Amygdala (tissue), 56 donors: ENCODE results near the gene SMC1B.
"Not testable (repeated sequence)": the region's sequence is repeated elsewhere in the genome, so short reads cannot be mapped to it uniquely, and the experiment has no call there.

ENCODE experiments used
- DNase-seq, 56 donors: peaks; one replicate each; lab custom pipeline; 2025; lab: John Stamatoyannopoulos, UW

The SMC1B gene

DNA sequence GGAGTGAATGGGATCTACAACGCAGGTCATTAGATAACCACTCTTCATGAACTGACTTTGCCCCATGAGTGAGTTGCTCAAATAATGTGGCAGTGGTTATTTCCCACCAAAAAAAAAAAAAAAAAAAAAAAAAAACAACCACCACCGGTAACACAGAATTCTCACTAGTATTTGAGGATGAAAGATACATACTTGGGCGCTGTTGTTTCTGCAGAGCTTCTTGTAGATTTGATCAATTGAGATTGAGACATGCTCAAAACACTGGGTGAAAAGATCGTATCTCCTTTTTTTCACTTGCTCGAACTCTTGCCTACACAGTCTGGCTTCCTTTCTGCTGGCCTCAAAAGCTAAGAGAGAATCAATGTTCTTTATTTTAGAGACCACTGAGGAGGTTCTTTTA, 59.6 kb downstream of the SMC1B start:
- DNase-seq, result no peak

DNA sequence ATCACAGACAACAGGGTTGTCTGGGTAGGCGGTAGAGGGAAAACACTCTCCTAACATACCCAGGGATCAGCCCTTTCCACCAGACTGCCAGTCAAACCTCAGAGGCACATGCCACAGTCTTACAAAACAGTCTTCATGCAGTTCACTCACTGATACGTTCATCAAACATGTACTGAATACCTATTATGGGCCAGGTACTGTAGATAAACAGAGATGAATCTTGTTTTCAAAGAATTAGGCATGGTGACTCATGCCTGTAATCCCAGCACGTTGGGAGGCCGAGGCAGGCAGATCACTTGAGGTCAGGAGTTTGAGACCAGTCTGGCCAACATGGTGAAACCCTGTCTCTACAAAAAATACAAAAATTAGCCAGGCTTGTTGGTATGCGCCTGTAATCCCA, 60.6 kb downstream of the SMC1B start:
- not testable (repeated sequence) for DNase-seq

DNA sequence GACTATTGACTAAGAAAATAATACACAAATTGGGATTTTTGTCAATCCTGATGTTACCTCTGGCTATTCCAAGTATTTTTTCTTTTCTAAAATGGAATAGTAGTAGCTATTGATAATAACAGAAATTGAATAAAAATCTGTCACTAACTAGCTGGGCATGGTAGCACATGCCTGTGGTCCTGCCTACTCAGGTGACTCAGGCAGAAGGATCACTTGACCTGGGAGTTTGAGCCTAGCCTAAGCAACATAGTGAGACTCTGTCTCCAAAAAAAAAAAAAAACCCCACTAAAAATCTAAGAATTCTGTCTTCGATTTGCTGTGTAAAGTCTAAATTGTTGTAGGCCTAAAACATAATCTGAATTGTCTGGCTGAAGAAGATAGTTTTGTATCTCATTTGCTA, 61.4 kb downstream of the SMC1B start:
- DNase-seq, result no peak

DNA sequence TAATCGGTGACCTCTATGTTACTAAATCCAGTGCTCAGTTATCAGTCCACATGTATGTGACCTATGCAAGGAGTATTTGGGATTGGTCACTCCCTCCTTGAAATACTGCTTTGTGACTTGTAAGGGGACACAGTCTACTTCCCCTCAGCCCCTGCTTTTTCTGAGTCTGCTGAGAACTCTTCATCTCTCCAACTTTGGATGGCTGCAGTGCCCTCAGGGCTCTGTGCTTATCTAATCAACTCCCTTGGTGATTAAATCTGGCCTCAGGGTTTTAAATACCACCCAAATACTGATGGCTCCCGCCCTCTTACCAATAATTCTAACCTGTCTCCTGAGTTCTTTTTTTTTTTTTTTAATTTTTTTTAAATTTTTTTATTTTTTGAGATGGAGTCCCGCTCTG, 63.5 kb downstream of the SMC1B start:
- no peak for DNase-seq

DNA sequence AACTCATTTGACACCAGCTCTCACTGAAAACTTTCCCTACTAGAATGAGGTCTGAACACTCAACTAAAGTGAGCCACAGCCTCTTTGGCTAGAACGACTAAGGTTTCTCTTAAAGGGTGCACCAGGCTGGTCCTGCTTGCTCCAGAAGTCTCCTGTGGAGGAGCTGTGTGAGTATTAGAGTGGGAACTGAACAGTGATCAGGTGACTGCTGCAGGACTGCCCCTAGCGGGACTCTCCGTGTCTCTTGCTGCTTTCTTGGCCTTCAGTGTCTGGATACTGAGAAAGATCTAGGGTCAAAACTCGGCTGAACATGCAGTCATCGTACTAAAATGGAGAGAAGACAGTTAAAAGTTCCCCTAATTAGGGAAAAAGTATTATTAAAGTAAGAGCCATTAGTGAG, 69.1 kb downstream of the SMC1B start:
- peak in 2 of 56 donors; percentile 6 to 22 for DNase-seq

DNA sequence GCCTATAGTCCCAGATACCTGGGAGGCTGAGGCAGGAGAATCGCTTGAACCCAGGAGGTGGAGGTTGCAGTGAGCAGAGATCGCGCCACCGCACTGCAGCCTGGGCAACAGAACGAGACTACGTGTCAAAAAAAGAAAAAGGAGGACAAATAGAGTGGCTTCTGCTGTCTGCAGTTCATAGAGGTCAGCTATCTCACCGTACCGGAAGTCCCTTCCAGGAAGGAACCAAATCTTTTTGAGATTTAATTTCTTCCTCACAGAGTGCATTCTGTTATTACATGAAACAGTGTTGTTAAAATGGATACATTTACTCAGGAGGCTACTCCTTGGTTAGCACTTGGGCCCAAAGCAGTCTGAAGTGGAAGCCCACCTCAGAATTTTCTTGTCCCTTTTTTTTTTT, 70.3 kb downstream of the SMC1B start:
- DNase-seq, result no peak

DNA sequence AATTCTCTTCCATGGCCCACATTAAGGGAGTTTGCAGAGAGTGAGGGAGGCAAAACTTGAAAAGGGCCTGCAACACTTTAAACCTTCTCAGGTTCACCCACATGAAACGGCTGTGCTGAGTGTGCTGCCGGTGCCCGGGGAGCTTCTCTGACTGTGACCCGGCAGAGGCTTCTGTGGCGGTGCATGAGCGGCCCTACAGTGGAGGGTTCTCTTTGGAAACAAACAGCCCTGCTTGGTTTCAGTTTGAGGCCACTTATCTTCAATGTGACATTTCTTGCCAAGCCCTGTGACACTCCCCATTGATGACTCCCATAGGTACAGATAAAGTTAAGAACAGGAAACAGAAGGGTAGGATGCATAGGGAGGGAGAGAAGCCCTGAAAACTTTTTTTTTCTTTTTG, 71.9 kb downstream of the SMC1B start:
- no peak for DNase-seq

DNA sequence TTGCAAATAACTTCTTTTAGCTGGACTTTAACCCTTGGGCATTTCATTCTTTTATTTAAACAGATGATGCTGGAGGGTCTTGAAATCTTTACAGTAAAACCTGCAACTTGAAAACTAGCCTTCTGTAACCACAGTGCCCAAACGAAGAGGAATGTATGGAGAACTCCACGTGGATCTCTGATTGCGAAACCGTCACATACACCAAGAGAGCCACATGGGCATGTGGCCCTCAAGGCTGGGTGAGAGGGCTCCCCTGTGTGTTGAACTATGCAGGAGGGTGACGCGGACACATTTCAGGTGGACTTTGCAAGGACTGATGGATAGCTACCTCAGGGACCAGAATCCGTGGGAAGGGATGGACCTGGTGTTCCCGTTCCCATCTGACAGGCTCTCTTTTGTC, 73.1 kb downstream of the SMC1B start:
- no peak for DNase-seq

DNA sequence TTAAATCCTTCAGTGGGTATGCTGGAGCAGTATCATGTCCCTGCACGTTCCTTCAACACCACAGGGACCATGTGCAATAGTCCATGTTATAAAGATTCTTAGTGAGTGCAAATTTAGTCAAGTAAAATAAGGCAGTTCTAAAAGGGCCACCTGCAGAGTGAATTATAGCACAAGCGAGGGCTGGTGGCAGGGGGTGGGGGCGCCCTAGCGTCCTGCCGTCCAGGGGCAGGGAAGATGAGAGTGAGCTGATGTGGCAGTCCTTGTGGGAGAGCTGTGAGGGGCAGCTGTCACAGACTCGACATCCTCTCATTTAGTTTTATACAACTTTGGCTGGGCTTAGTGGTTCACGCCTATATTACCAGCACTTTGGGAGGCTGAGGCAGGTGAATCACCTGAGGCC, 74.6 kb downstream of the SMC1B start:
- DNase-seq, result no peak

DNA sequence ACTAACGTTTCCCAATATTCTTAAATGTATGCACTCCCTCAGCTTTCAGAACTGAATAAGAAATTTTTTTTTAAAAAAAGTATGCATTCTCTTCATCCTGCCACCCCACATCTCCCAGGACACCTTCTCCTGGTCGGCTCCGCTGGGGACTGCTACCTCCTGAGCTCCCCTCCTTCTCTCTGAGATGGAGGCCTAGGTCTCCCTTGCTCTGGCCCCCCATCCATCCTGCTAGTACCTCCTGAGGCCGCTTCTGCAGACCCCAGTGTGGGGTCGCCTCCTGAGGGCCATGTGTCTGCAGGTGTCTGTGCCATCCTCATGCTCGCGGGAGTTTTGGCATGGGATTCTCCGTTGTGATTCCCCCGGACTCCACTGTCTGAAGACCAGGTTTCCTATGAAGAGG, 75.9 kb downstream of the SMC1B start:
- no peak for DNase-seq

DNA sequence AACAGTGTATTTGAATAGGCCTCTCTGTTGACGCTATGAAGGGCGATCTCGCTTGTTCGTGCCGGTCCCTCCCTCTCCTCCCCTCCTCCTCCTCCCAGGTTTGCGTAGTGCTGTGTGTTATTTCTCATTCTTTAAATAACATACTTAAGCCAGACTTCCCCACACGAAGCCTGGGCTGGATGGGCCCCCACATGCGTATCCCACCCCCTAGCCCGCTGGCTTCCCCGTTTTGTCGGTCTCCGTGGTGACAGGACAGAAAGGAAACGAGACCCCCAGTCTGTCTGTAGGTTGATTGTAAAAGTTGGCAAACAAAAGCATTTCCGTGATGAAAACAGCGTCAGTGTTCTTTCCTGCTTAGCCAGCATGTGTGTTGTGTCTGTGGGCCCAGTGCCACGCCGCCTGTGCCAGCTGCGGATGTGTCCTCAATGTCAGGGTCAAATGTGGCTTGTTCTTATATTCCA, 76.4 kb downstream of the SMC1B start:
- peak in 25 of 56 donors; percentile 11 to 72 (median 29) for DNase-seq

DNA sequence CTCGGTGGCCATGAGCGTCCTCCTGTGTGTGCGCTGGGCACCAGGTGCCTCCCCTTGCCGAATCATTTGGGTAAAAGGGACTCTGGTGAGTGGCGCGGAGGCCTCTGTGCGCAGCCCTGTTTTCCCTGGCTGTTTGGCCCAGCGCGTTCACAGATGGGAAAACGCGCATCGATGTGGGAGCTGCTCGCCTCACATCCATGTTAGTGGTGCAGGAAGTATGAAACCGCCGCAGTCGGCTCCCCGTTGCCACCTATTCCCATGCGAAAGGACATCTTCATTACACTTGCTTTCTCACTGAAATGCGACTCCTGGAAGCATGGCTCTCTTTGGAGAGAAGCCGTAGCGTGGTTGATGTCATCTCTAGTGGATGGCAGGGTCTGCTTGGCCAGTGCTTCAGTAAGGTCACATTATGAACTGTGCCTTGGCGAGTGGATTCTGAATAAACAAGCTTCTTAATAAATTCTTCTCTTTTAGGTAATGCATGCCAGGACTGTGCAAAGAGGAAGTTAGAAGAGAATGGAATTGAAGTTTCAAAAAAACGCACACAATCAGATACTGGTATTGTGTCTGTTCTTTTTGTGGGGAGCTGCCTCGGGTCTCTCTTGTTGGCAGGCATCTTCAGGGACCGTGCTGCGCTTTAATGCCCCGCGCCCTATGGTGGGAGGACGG, 77.4 kb downstream of the SMC1B start:
- DNase-seq, result no peak

DNA sequence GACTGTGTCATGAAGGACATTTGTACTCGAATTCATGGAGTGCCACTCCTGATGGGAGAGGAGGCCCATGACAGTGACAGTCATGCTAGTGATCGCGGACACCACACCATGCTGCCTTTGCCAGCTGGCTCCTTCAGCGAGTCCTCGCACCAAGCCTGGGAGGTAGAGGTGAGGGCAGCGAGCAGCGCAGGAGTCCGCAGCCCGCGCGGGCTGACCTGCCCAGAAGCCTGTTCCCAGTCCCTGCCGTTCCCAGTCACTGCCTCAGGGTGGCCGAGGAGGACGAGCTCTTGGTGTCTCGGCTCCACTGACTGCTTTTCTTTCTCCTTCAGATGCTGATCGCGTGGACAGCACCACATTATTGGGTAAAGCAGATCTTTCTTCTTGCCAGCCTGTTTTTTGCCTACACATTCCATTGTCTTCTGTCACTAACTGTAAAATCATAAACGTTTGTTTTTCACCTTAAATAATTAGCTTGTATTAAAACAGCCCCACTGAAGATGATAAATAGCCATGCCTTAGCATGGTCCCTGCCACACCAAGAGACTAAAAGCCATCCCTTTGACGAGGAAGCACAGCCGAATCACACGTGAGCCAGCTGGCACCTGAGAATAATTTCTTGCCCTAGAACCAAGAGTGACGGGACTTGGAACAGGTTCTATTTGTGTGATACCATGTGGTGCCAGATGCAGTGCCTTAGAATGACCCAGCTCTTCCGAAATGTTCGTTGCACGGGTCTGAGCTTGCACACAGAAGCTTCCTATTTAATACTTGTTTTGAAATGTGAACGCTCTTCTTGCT, 78.2 kb downstream of the SMC1B start:
- peak in 3 of 56 donors; percentile 23 to 51 (median 44) for DNase-seq

DNA sequence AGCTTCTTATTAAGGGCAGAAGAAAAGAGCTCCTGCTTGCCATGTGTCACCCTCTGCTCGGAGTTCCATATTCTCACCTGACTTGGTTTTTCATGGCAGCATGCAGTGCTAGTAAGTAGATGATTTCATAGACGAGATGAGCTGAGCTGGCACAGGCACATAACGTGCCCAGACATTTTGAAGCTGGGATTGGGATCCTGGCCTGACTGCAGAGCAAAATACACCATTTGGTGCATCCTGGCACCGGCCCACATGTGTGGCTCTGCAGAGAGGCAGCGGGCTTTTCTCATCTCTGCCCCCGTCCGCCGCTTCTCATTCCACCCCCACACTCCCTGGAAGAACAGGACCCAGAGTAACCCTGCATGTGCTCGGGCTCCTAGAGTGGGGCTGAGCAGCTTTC, 78.9 kb downstream of the SMC1B start:
- peak in 11 of 56 donors; percentile 17 to 51 (median 32) for DNase-seq

DNA sequence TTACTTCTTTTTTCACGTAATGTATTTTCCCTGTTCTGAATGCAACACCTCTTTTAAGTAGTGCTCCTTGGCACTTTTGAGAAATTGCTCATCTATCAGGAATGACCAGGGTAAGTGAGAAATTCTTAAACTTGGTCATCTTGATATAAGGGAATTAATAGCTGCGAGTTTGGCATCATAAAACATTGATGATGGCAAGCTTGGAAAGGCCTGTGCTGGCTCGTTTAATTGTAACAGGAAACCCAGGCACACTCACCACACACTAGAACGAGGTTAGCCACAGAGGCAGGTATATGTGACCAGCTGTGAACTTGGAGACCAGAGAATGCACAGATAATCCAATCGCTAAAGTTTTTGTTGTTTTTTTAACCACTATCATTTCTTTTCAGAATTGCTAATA, 79.3 kb downstream of the SMC1B start:
- DNase-seq, result no peak

DNA sequence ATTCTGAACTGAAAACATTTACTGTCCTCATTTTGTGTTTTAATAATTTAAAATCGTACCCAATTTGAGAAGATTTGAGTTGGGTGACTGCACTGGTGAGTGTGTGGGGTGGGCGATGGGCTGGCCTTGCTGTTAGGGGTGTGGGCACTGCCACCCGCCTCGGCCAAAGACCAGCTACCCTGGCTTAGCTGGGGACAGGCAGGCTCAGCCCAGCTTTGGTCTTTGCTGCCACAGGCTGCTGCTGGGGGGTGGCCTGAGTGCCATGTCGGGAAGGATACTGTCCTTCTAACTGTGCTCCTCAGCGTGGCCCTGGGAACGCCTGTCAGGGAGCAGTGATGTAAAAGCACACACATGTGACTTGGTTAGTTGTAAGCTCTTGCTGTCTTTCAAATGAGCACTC, 81.4 kb downstream of the SMC1B start:
- DNase-seq, result no peak

DNA sequence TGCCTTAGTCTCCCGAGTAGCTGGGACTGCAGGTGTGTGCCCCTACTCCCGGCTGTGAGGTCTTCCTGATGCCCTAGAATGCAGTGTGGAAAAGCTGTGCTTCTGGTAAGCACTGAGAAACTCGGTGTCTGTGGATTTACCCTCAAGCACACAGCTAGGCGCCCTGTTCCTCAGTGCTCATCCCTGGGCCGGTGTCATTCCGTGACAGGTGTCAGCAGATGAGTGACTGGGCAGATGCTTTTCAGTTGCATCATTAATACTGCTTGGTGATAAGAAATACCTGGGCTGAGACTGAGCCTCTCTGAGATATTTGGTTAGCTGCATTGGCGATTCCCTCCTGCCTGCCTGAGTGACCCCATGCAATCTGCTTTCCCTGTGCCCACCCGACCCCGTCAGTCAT, 81.9 kb downstream of the SMC1B start:
- DNase-seq, result no peak

DNA sequence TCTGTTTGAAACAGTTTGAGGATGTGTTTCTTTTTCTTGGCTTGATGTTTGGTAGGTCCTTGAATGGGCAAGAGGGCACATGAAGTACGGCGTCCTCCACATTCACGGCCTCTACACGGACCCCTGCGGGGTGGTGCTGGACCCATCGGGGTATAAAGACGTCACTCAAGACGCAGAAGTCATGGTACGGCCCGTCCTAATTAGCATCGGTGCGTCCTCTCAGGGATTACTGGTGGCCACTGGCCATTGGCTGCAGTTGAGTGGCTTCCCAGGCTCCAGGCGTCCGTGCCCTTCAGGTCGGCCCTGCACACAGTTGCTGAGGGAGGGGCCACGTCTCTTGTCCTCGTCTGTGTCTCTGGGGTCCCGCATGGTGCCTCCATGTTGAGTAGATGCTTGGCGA, 82.9 kb downstream of the SMC1B start:
- DNase-seq, result no peak

DNA sequence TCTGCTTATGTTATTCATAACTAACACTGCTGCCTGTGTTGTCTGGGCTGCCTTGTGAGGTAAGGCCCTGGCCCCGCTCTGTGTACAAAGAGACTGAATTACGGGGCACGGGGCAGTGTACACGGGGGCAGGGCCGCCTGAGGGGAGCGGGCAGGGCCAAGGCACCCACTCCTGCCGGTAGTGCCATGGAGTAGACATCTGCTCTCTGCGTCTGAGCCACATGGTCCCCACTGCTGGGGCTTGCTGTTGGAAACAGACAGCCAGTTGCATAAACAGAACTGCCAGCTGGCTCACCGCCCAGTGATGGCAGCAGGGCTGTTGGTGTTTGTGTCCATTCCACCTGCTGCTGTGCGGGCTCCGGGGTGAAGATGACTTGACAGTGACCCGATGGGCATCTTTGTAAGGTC, 83.9 kb downstream of the SMC1B start:
- DNase-seq, result peak in 40 of 56 donors; percentile 16 to 88 (median 52)

DNA sequence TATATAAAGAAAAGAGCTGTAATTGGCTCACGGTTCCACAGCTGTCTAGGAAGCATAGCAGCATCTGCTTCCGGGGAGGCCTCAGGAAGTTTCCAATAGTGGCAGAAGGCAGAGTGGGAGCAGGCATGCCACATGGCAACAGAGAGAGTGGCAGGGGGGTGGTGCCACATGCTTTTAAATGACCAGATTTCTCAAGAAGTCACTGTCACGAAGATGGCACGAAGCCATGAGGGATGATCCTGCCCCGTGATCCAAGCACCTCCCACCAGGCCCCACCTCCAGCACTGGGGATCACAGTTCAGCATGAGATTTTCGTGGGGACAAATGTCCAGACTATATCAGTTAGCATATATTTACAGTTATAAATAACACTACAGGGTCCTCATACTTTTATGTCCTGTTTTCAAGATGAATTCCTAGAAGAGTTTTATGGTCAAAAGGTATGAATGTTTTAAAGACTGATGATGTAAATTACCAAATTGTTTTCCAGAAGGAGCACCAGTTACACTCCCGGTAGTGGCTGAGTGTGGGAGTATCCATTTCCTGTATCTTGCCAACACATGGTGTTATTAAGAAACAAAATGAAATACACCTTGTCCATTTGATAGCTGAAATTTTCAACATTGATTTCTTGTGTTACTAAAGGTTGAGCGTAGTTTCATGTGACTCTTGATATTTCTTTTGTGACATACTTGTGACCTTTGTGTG, 84.4 kb downstream of the SMC1B start:
- DNase-seq, result peak in 6 of 56 donors; percentile 7 to 51 (median 10)

DNA sequence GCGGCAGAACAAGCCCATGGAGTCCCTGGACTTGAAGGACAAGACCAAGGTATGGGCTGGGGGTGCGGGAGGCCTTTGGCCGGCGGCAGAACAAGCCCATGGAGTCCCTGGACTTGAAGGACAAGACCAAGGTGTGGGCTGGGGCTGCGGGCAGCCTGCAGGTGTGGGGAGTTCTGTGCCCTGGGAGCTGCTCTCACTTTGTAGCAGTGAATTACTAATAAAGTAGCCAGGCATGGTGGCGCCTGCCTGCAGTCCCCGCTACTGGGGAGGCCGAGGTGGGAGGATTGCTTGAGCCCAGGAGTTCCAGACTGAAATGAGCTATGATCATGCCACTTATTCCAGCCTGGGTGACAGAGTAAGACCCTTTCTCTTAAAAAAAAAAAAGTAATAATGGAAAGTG, 85.1 kb downstream of the SMC1B start:
- DNase-seq, result not testable (repeated sequence)
